Trophoblast cell (in vitro differentiated cells and primary cell): ENCODE measurements around the gene CHST15.

Experiments
- DNase-seq, 2 donors: peaks; one replicate each; pipeline ENCODE4 v3.0.0-alpha.2; 2016
- H2AFZ ChIP-seq: 2 replicates; pipeline ENCODE4 v1.6.1; 2013; ENCODE audit warnings: low read length, moderate library complexity, mild to moderate bottlenecking; ENCODE audit not compliant: insufficient read depth, poor library complexity
- H2AK5ac ChIP-seq: 2 replicates; pipeline ENCODE4 v1.6.1; 2013; ENCODE audit warnings: mild to moderate bottlenecking, low read length
- H2BK120ac ChIP-seq: 2 replicates; pipeline ENCODE4 v1.6.1; 2013; ENCODE audit warnings: low read length, mild to moderate bottlenecking, moderate library complexity; ENCODE audit not compliant: insufficient read depth, poor library complexity
- H2BK12ac ChIP-seq: 2 replicates; pipeline ENCODE4 v1.6.1; 2013; ENCODE audit warnings: mild to moderate bottlenecking, low read length, moderate library complexity
- H2BK5ac ChIP-seq: 2 replicates; pipeline ENCODE4 v1.6.1; 2013; ENCODE audit warnings: low read length, low read depth, moderate library complexity, mild to moderate bottlenecking; ENCODE audit not compliant: poor library complexity
- H3K14ac ChIP-seq: 2 replicates; pipeline ENCODE4 v1.6.1; 2013; ENCODE audit warnings: mild to moderate bottlenecking, low read length
- H3K18ac ChIP-seq: 2 replicates; pipeline ENCODE4 v1.6.1; 2013; ENCODE audit warnings: mild to moderate bottlenecking, low read length
- H3K23ac ChIP-seq: 2 replicates; pipeline ENCODE4 v1.6.1; 2013; ENCODE audit warnings: low read length
- H3K27ac ChIP-seq: 2 replicates; pipeline ENCODE4 v1.5.1; 2013; ENCODE audit warnings: low read depth, mild to moderate bottlenecking, inconsistent platforms, low read length, moderate library complexity
- H3K27me3 ChIP-seq: 2 replicates; pipeline ENCODE4 v1.6.1; 2013; ENCODE audit warnings: inconsistent platforms, mild to moderate bottlenecking, low read length, moderate library complexity; ENCODE audit not compliant: insufficient read depth
- H3K36me3 ChIP-seq, 2 experiments: 1 replicate in 1 of 2; 2 replicates in 1 of 2; pipeline ENCODE4 v1.6.1; 2013; ENCODE audit warnings: low read length in 2 of 2, mild to moderate bottlenecking in 2 of 2, moderate library complexity in 1 of 2; ENCODE audit not compliant: insufficient read depth in 2 of 2, control insufficient read depth in 1 of 2
- H3K4ac ChIP-seq: 2 replicates; pipeline ENCODE4 v1.6.1; 2013; ENCODE audit warnings: low read depth, mild to moderate bottlenecking, low read length, moderate library complexity
- H3K4me1 ChIP-seq, 2 experiments: 1 replicate in 1 of 2; 2 replicates in 1 of 2; pipeline ENCODE4 v1.6.1; 2013; ENCODE audit warnings: low read length in 2 of 2, mild to moderate bottlenecking in 2 of 2, moderate library complexity in 1 of 2; ENCODE audit not compliant: insufficient read depth in 2 of 2, control insufficient read depth in 1 of 2
- H3K4me2 ChIP-seq: 2 replicates; pipeline ENCODE4 v1.6.1; 2013; ENCODE audit warnings: inconsistent platforms, mild to moderate bottlenecking, low read length, moderate library complexity
- H3K4me3 ChIP-seq: 2 replicates; pipeline ENCODE4 v1.5.1; 2013; ENCODE audit warnings: mild to moderate bottlenecking, low read depth, low read length, inconsistent platforms
- H3K79me1 ChIP-seq: one replicate; pipeline ENCODE4 v1.6.1; 2013; ENCODE audit warnings: low read length
- H3K79me2 ChIP-seq: 2 replicates; pipeline ENCODE4 v1.6.1; 2013; ENCODE audit warnings: low read length, mild to moderate bottlenecking; ENCODE audit not compliant: control insufficient read depth, insufficient read depth, poor library complexity
- H3K9ac ChIP-seq: 2 replicates; pipeline ENCODE4 v1.6.1; 2013; ENCODE audit warnings: mild to moderate bottlenecking, low read length
- H3K9me3 ChIP-seq: 2 replicates; pipeline ENCODE4 v1.6.1; 2013; ENCODE audit warnings: low read depth, mild to moderate bottlenecking, control low read depth, inconsistent platforms, low read length; ENCODE audit not compliant: insufficient read depth
- H4K12ac ChIP-seq: 2 replicates; pipeline ENCODE4 v1.6.1; 2013; ENCODE audit warnings: low read depth, mild to moderate bottlenecking, low read length, moderate library complexity
- H4K8ac ChIP-seq: 2 replicates; pipeline ENCODE4 v1.6.1; 2013; ENCODE audit warnings: low read depth, mild to moderate bottlenecking, low read length, moderate library complexity
- H4K91ac ChIP-seq: one replicate; pipeline ENCODE4 v1.6.1; 2013; ENCODE audit warnings: low read depth, mild to moderate bottlenecking, low read length, moderate library complexity
- WGBS: extraction: QIAGEN DNeasy Blood & Tissue Kit; methylation state at CpG from one replicate; pipeline ENCODE4 v1.1.7; 2013; ENCODE audit warnings: missing lambda C conversion rate; ENCODE audit not compliant: insufficient read length, insufficient coverage; ENCODE audit errors: extremely low coverage; 5-methylcytosine and 5-hydroxymethylcytosine counted together

Gene CHST15

GRCh38 chr10:124013916-124014315, 79.5 kb downstream of the CHST15 start:
- Histone ChIP-seq H3K4me2 (no peak overlapping the region), H3K9me3 (peaks cover 5% of the 10 kb centered on the region), H3K27me3 (no peaks in the 10 kb centered on the region), H3K23ac (no peak overlapping the region), H4K12ac (no peak overlapping the region), H2BK120ac (no peak overlapping the region), H2AFZ (no peak overlapping the region), H3K4me1 (peaks cover 2% of the 10 kb centered on the region in 2 experiments), H3K36me3 (peaks cover 3 to 4% of the 10 kb centered on the region in 2 experiments), H3K14ac (no peak overlapping the region), H3K4me3 (no peak overlapping the region), H2BK12ac (no peak overlapping the region), H3K27ac (no peak overlapping the region), H4K8ac (no peak overlapping the region), H3K9ac (no peak overlapping the region), H3K18ac (no peak overlapping the region), H2AK5ac (no peak overlapping the region), H2BK5ac (no peak overlapping the region), H3K4ac (no peak overlapping the region), H4K91ac (no peak overlapping the region), H3K79me2 (no peaks in the 10 kb centered on the region), H3K79me1 (no peaks in the 10 kb centered on the region)
- no peak for DNase-seq
- no CpG with 5 or more reads among the region's 1 CpG for WGBS

GRCh38 chr10:124012991-124013390, 80.4 kb downstream of the CHST15 start:
- Histone ChIP-seq H3K4me3 (no peak overlapping the region), H3K14ac (no peak overlapping the region), H3K9ac (no peak overlapping the region), H3K27me3 (no peaks in the 10 kb centered on the region), H2AFZ (no peak overlapping the region), H3K23ac (no peak overlapping the region), H2BK5ac (no peak overlapping the region), H4K91ac (no peak overlapping the region), H4K8ac (no peak overlapping the region), H4K12ac (no peak overlapping the region), H3K79me1 (no peaks in the 10 kb centered on the region), H3K18ac (no peak overlapping the region), H2BK12ac (no peak overlapping the region), H2AK5ac (no peak overlapping the region), H3K4me1 (peaks cover 2% of the 10 kb centered on the region in 2 experiments), H3K9me3 (peaks cover 5% of the 10 kb centered on the region), H2BK120ac (no peak overlapping the region), H3K79me2 (no peaks in the 10 kb centered on the region), H3K4ac (no peak overlapping the region), H3K27ac (no peak overlapping the region), H3K4me2 (no peak overlapping the region), H3K36me3 (peaks cover 3 to 4% of the 10 kb centered on the region in 2 experiments)
- WGBS: no CpG with 5 or more reads among the region's 7 CpGs
- DNase-seq: no peak

- no peak overlapping the region for H3K9ac ChIP-seq
- H3K27ac ChIP-seq: no peak overlapping the region
- H3K79me1 ChIP-seq: no peaks in the 10 kb centered on the region
- peaks cover 5% of the 10 kb centered on the region for H3K9me3 ChIP-seq
- peaks cover 2% of the 10 kb centered on the region in 2 experiments for H3K4me1 ChIP-seq
- H3K27me3 ChIP-seq: no peaks in the 10 kb centered on the region
- no peak overlapping the region for H2BK12ac ChIP-seq
- H4K12ac ChIP-seq: no peak overlapping the region
- no peak overlapping the region for H3K4me3 ChIP-seq
- H3K4me2 ChIP-seq: no peak overlapping the region
- H2AK5ac ChIP-seq: no peak overlapping the region
- H4K91ac ChIP-seq: no peak overlapping the region
- no peak overlapping the region for H3K18ac ChIP-seq
- no peak for DNase-seq
- no peaks in the 10 kb centered on the region for H3K79me2 ChIP-seq
- no CpG with 5 or more reads among the region's 3 CpGs for WGBS
- H4K8ac ChIP-seq: no peak overlapping the region
- H2AFZ ChIP-seq: no peak overlapping the region
- no peak overlapping the region for H3K23ac ChIP-seq
- no peak overlapping the region for H3K14ac ChIP-seq
- no peak overlapping the region for H2BK5ac ChIP-seq
- peaks cover 3 to 4% of the 10 kb centered on the region in 2 experiments for H3K36me3 ChIP-seq
- H3K4ac ChIP-seq: no peak overlapping the region
- no peak overlapping the region for H2BK120ac ChIP-seq
Observed at GRCh38 chr10:124012583-124012982, 80.8 kb downstream of the CHST15 start.

- Histone ChIP-seq H4K8ac (no peak overlapping the region), H2BK120ac (no peak overlapping the region), H3K27me3 (no peaks in the 10 kb centered on the region), H2AFZ (no peak overlapping the region), H3K36me3 (peaks cover 3 to 4% of the 10 kb centered on the region in 2 experiments), H4K91ac (no peak overlapping the region), H2AK5ac (no peak overlapping the region), H3K18ac (no peak overlapping the region), H3K4ac (no peak overlapping the region), H2BK12ac (no peak overlapping the region), H3K4me2 (no peak overlapping the region), H3K9ac (no peak overlapping the region), H3K23ac (no peak overlapping the region), H3K79me2 (no peaks in the 10 kb centered on the region), H3K79me1 (no peaks in the 10 kb centered on the region), H3K27ac (no peak overlapping the region), H3K9me3 (peaks cover 5% of the 10 kb centered on the region), H3K4me3 (no peak overlapping the region), H4K12ac (no peak overlapping the region), H2BK5ac (no peak overlapping the region), H3K4me1 (peaks cover 2% of the 10 kb centered on the region in 2 experiments), H3K14ac (no peak overlapping the region)
- DNase-seq: no peak
- no CpG with 5 or more reads among the region's 5 CpGs for WGBS
Observed at GRCh38 chr10:124012066-124012465, 81.3 kb downstream of the CHST15 start.
